Measurements from ENCODE around the gene ZNF787. TPM values are rescaled to one million over a fixed set of nuclear protein-coding genes. Genes with fewer than 3 reads are reported as not detected.

Gene ZNF787
- total and polyA plus RNA-seq, 2 of the 13 experiments (the other 11 are each of a cell fraction or from before 2014, with no cell fraction given), result 15.1 to 42.8 TPM

- TF ChIP-seq SP4 (CRISPR knock-in tag; IDR thresholded peaks at IDR 0.05) (peak; percentile 58; the same call in 1 of the 2 replicates), IKZF1 (IDR thresholded peaks at IDR 0.05) (no peak), ZNF362 (CRISPR knock-in tag; IDR thresholded peaks at IDR 0.05; ENCODE audit: borderline replicate concordance) (peak; percentile 91), ZNF460 (CRISPR knock-in tag; IDR thresholded peaks at IDR 0.05; ENCODE audit: borderline replicate concordance) (no peak), HBP1 (CRISPR knock-in tag; IDR thresholded peaks at IDR 0.05; ENCODE audit: low read depth) (no peak), ZNF564 (CRISPR knock-in tag; IDR thresholded peaks at IDR 0.05) (no peak), SALL1 (CRISPR knock-in tag; IDR thresholded peaks at IDR 0.05) (peak; percentile 39; the same call in 1 of the 2 replicates), CENPBD1 (CRISPR knock-in tag; IDR thresholded peaks at IDR 0.05; ENCODE audit: borderline replicate concordance, low read depth) (no peak), POLR2A (IDR thresholded peaks at IDR 0.05; ENCODE audit: insufficient read depth in 1 of 2, low read depth in 2 of 2, low read length in 2 of 2) (peak in 1 of 2 experiments; percentile 53; a peak in 2 of 4 replicates), SSRP1 (CRISPR knock-in tag; IDR thresholded peaks at IDR 0.05) (no peak), ZFY (CRISPR knock-in tag; IDR thresholded peaks at IDR 0.05) (peak; percentile 72; the same call in 1 of the 2 replicates), ZBTB26 (CRISPR knock-in tag; IDR thresholded peaks at IDR 0.05; ENCODE audit: borderline replicate concordance) (no peak), YEATS4 (CRISPR knock-in tag; IDR thresholded peaks at IDR 0.05; ENCODE audit: borderline replicate concordance) (peak; percentile 33; the same call in 1 of the 2 replicates), PHF21A (CRISPR knock-in tag; IDR thresholded peaks at IDR 0.05) (peak; percentile 62; the same call in 1 of the 2 replicates), TOPORS (CRISPR knock-in tag; IDR thresholded peaks at IDR 0.05) (no peak), ZNF567 (CRISPR knock-in tag; IDR thresholded peaks at IDR 0.05; ENCODE audit: borderline replicate concordance) (no peak; the same call in 1 of the 2 replicates), RFXANK (CRISPR knock-in tag; IDR thresholded peaks at IDR 0.05) (no peak), SNAI1 (CRISPR knock-in tag; IDR thresholded peaks at IDR 0.05; ENCODE audit: borderline replicate concordance) (no peak), ZNF292 (CRISPR knock-in tag; IDR thresholded peaks at IDR 0.05; ENCODE audit: borderline replicate concordance, low read depth) (no peak), CCDC6 (CRISPR knock-in tag; IDR thresholded peaks at IDR 0.05) (no peak), EP300 (IDR thresholded peaks at IDR 0.05; ENCODE audit: low read depth in 2 of 2, low read length in 2 of 2) (peak in 1 of 2 experiments; percentile 5; a peak in 1 of 4 replicates), EP300 (CRISPR knock-in tag; IDR thresholded peaks at IDR 0.05; ENCODE audit: borderline replicate concordance) (no peak), ZNF382 (CRISPR knock-in tag; IDR thresholded peaks at IDR 0.05; ENCODE audit: borderline replicate concordance) (no peak)
- TF ChIP-seq, protein P1, sequence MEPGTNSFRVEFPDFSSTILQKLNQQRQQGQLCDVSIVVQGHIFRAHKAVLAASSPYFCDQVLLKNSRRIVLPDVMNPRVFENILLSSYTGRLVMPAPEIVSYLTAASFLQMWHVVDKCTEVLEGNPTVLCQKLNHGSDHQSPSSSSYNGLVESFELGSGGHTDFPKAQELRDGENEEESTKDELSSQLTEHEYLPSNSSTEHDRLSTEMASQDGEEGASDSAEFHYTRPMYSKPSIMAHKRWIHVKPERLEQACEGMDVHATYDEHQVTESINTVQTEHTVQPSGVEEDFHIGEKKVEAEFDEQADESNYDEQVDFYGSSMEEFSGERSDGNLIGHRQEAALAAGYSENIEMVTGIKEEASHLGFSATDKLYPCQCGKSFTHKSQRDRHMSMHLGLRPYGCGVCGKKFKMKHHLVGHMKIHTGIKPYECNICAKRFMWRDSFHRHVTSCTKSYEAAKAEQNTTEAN (CRISPR knock-in tag; conservative IDR thresholded peaks at IDR 0.05), result no peak
Observed at GRCh38 chr19:56140583-56141416, 19.7 kb upstream of the ZNF787 start, which contains the start of gene ZNF444 (continued).

All from HepG2 (cell line).